GM23248 (cell line): Measurements from ENCODE around the gene CCSAP. TPM values are rescaled to one million over a fixed set of nuclear protein-coding genes. Genes with fewer than 3 reads are reported as not detected.

ENCODE experiments used
- DNase-seq: peaks from one replicate; pipeline ENCODE4 v3.0.0-alpha.2; 2015
- H2AFZ ChIP-seq: fragments of 200-600 bp; sonication (generic); 2 replicates; pipeline ENCODE4 v1.6.1; 2016; ENCODE audit warnings: antibody characterized with exemption
- H3F3A ChIP-seq: fragments of 200-600 bp; sonication (generic); 2 replicates; pipeline ENCODE4 v1.6.1; 2016; ENCODE audit warnings: mild to moderate bottlenecking, antibody characterized with exemption, mixed run types; ENCODE audit not compliant: insufficient read depth
- H3K27ac ChIP-seq: fragments of 200-600 bp; sonication (generic); 2 replicates; pipeline ENCODE4 v1.5.1; 2016; ENCODE audit warnings: mild to moderate bottlenecking
- H3K27me3 ChIP-seq: fragments of 200-600 bp; sonication (generic); replicated peaks from 2 replicates; pipeline ENCODE4 v1.6.1; 2016; ENCODE audit warnings: mild to moderate bottlenecking; ENCODE audit not compliant: insufficient read depth
- H3K36me3 ChIP-seq: fragments of 200-600 bp; sonication (generic); 2 replicates; pipeline ENCODE4 v1.6.1; 2016; ENCODE audit warnings: low read depth, mild to moderate bottlenecking
- H3K4me1 ChIP-seq: fragments of 200-600 bp; sonication (generic); 2 replicates; pipeline ENCODE4 v1.6.1; 2016; ENCODE audit warnings: mild to moderate bottlenecking; ENCODE audit not compliant: insufficient read depth
- H3K4me2 ChIP-seq: fragments of 200-600 bp; sonication (generic); one replicate; pipeline ENCODE4 v1.6.1; 2016; ENCODE audit warnings: mild to moderate bottlenecking; ENCODE audit not compliant: unreplicated experiment
- H3K4me3 ChIP-seq: fragments of 200-600 bp; sonication (generic); 2 replicates; pipeline ENCODE4 v1.5.1; 2016; ENCODE audit warnings: mild to moderate bottlenecking
- H3K79me2 ChIP-seq: fragments of 200-600 bp; sonication (generic); 2 replicates; pipeline ENCODE4 v1.6.1; 2016; ENCODE audit warnings: mild to moderate bottlenecking; ENCODE audit not compliant: insufficient read depth
- H3K9ac ChIP-seq: fragments of 200-600 bp; sonication (generic); 2 replicates; pipeline ENCODE4 v1.6.1; 2016; ENCODE audit warnings: mild to moderate bottlenecking
- H3K9me2 ChIP-seq: fragments of 200-600 bp; sonication (generic); 2 replicates; pipeline ENCODE4 v1.6.1; 2016; ENCODE audit warnings: mixed run types, mild to moderate bottlenecking, moderate library complexity; ENCODE audit not compliant: insufficient read depth
- H3K9me3 ChIP-seq: fragments of 200-600 bp; sonication (generic); one replicate; pipeline ENCODE4 v1.6.1; 2017; ENCODE audit warnings: low read depth
- H4K20me1 ChIP-seq: fragments of 200-600 bp; sonication (generic); 2 replicates; pipeline ENCODE4 v1.6.0; 2016; ENCODE audit not compliant: insufficient read depth
- EZH2 ChIP-seq: fragments of 200-600 bp; sonication (generic); IDR thresholded peaks from 2 replicates; pipeline ENCODE4 v1.6.1; 2018; ENCODE audit warnings: antibody characterized with exemption, mild to moderate bottlenecking; ENCODE audit not compliant: insufficient read depth, poor library complexity, severe bottlenecking
- EZH2phosphoT487 ChIP-seq: fragments of 200-600 bp; sonication (generic); IDR thresholded peaks from 2 replicates; pipeline ENCODE4 v1.6.1; 2018; ENCODE audit warnings: antibody characterized with exemption, moderate library complexity, mild to moderate bottlenecking, low read depth; ENCODE audit not compliant: insufficient read depth
- whole genome bisulfite sequencing, 2 experiments: methylation state at CpG; one replicate each; pipeline ENCODE4 v1.1.6; 2015 to 2017; ENCODE audit warnings: low lambda C conversion rate in 2 of 2, low coverage in 1 of 2; ENCODE audit errors: missing lambda C conversion rate in 2 of 2; 5-methylcytosine and 5-hydroxymethylcytosine counted together
- in situ Hi-C: fragments of 300-500 bp; cut with MboI; formaldehyde crosslinking; loops from 2 replicates; pipeline ENCODE4 v1.15.0; 2020
- polyA plus RNA-seq: library from polyadenylated mRNA; unstranded; fragments of >200 nt; fragmentation: Nextera tagmentation; extraction: Ambion mirVana; gene quantifications from 2 replicates; pipeline ENCODE4 v1.2.1, GENCODE V29; 2016
- total RNA-seq: library from RNA; depleted of rRNA; stranded (reverse); fragments of >200 nt; shearing (Covaris generic); gene quantifications from 2 replicates; pipeline ENCODE4 v1.2.3, GENCODE V29; 2014

Gene CCSAP
- total and polyA plus RNA-seq, 2 experiments from 2014 or later = 3.4 to 7.8 TPM

- H4K20me1 ChIP-seq = no peaks in the 10 kb centered on the region; the same call in 1 of the 2 replicates
- H3K4me2 ChIP-seq = no peak overlapping the region
- no peak overlapping the region for H2AFZ ChIP-seq
- H3K4me1 ChIP-seq = peaks cover 17% of the 10 kb centered on the region; the same call in 1 of the 2 replicates
- in situ Hi-C loops = no loop called here
- no peak overlapping the region for H3K9ac ChIP-seq
- no peaks in the 10 kb centered on the region for H3K9me3 ChIP-seq
- 0 out of 2 replicates have a peak, but pooled peaks cover 5% of the 10 kb centered on the region for H3K36me3 ChIP-seq
- no peak for DNase-seq
- no peak for TF ChIP-seq EZH2
- TF ChIP-seq EZH2phosphoT487 = no peak
- H3F3A ChIP-seq = peaks cover 14% of the 10 kb centered on the region; the same call in 1 of the 2 replicates
- H3K27ac ChIP-seq = no peak overlapping the region
- no peak overlapping the region for H3K4me3 ChIP-seq
- H3K27me3 ChIP-seq = no peaks in the 10 kb centered on the region
- H3K79me2 ChIP-seq = peaks cover 86% of the 10 kb centered on the region
- 100% methylated on average over 3 of the region's 3 CpGs for WGBS, 2 experiments
- H3K9me2 ChIP-seq = no peaks in the 10 kb centered on the region
These were observed 58.0 kb downstream of the CCSAP start for GRCh38 chr1:229284887-229285286.

- in situ Hi-C loops = no loop called here
- no peak overlapping the region for H3K4me2 ChIP-seq
- TF ChIP-seq EZH2 (no peak), EZH2phosphoT487 (no peak)
- H3K4me3 ChIP-seq = no peak overlapping the region
- no peak for DNase-seq
- H3K4me1 ChIP-seq = peaks cover 17% of the 10 kb centered on the region; the same call in 1 of the 2 replicates
- WGBS, 2 experiments = 97 to 100% methylated on average over 3 of the region's 3 CpGs
- H3K36me3 ChIP-seq = no peaks in the 10 kb centered on the region
- H3K27ac ChIP-seq = no peak overlapping the region
- no peaks in the 10 kb centered on the region for H3K9me2 ChIP-seq
- H3K9me3 ChIP-seq = no peaks in the 10 kb centered on the region
- peaks cover 15% of the 10 kb centered on the region; the same call in 1 of the 2 replicates for H3F3A ChIP-seq
- H3K79me2 ChIP-seq = peaks cover 100% of the 10 kb centered on the region
- H2AFZ ChIP-seq = no peak overlapping the region
- H3K9ac ChIP-seq = no peak overlapping the region
- peaks cover 3% of the 10 kb centered on the region; the same call in 1 of the 2 replicates for H4K20me1 ChIP-seq
- no peaks in the 10 kb centered on the region for H3K27me3 ChIP-seq
These were observed 59.6 kb downstream of the CCSAP start for GRCh38 chr1:229283183-229283611.

GRCh38 chr1:229282295-229282823 lies 60.5 kb downstream of the CCSAP start:
- no peak overlapping the region for H3K4me3 ChIP-seq
- peaks cover 3% of the 10 kb centered on the region; the same call in 1 of the 2 replicates for H4K20me1 ChIP-seq
- H3K27me3 ChIP-seq = no peaks in the 10 kb centered on the region
- 81 to 100% methylated on average over 1 of the region's 1 CpG for WGBS, 2 experiments
- peaks cover 17% of the 10 kb centered on the region; the same call in 1 of the 2 replicates for H3K4me1 ChIP-seq
- H3K4me2 ChIP-seq = no peak overlapping the region
- peaks cover 15% of the 10 kb centered on the region; the same call in 1 of the 2 replicates for H3F3A ChIP-seq
- H3K9me3 ChIP-seq = no peaks in the 10 kb centered on the region
- no peaks in the 10 kb centered on the region for H3K9me2 ChIP-seq
- no peaks in the 10 kb centered on the region for H3K36me3 ChIP-seq
- DNase-seq = no peak
- in situ Hi-C loops = no loop called here
- no peak overlapping the region for H2AFZ ChIP-seq
- TF ChIP-seq EZH2 (no peak), EZH2phosphoT487 (no peak)
- H3K9ac ChIP-seq = no peak overlapping the region
- H3K79me2 ChIP-seq = peaks cover 100% of the 10 kb centered on the region
- no peak overlapping the region for H3K27ac ChIP-seq

GRCh38 chr1:229281339-229281926 lies 61.4 kb downstream of the CCSAP start:
- Histone ChIP-seq H3K9ac (no peak overlapping the region), H3K9me2 (no peaks in the 10 kb centered on the region), H3K27me3 (no peaks in the 10 kb centered on the region), H3K27ac (no peak overlapping the region), H4K20me1 (peaks cover 3% of the 10 kb centered on the region; the same call in 1 of the 2 replicates), H3K36me3 (no peaks in the 10 kb centered on the region), H3K4me1 (peaks cover 13% of the 10 kb centered on the region; the same call in 1 of the 2 replicates), H3K9me3 (no peaks in the 10 kb centered on the region), H3K79me2 (peaks cover 100% of the 10 kb centered on the region), H2AFZ (no peak overlapping the region), H3F3A (peaks cover 15% of the 10 kb centered on the region; the same call in 1 of the 2 replicates), H3K4me3 (no peak overlapping the region), H3K4me2 (no peak overlapping the region)
- in situ Hi-C loops = no loop called here
- WGBS, 2 experiments = 91 to 100% methylated on average over 1 of the region's 1 CpG
- no peak for DNase-seq
- TF ChIP-seq EZH2phosphoT487 = no peak
- TF ChIP-seq EZH2 = no peak
